ENCODE measurements around the gene MCRIP1. TPM values are rescaled to one million over a fixed set of nuclear protein-coding genes. Genes with fewer than 3 reads are reported as not detected.

MCRIP1 gene
- total and polyA plus RNA-seq, 2 of the 13 experiments (the other 11 are each of a cell fraction or from before 2014, with no cell fraction given): 79.7 to 84.9 TPM

GRCh38 chr17:81833160-81833920 is at the start of gene MCRIP1 (continued):
- TF ChIP-seq ERF (CRISPR knock-in tag; IDR thresholded peaks at IDR 0.05): peak; percentile 86
- TF ChIP-seq PLSCR1 (CRISPR knock-in tag; IDR thresholded peaks at IDR 0.05; ENCODE audit: borderline replicate concordance): no peak
- TF ChIP-seq MYPOP (CRISPR knock-in tag; IDR thresholded peaks at IDR 0.05): peak; percentile 78; the same call in 1 of the 2 replicates
- 0 out of 2 replicates have a peak, but pooled peaks have one; percentile 3 for TF ChIP-seq ZNF713 (CRISPR knock-in tag; IDR thresholded peaks at IDR 0.05)
- TF ChIP-seq E2F5 (CRISPR knock-in tag; conservative IDR thresholded peaks at IDR 0.05): no peak; the same call in 1 of the 2 replicates
- no peak; the same call in 1 of the 2 replicates for TF ChIP-seq ZNF570 (CRISPR knock-in tag; IDR thresholded peaks at IDR 0.05; ENCODE audit: borderline replicate concordance)
- no peak for TF ChIP-seq GPBP1L1 (CRISPR knock-in tag; IDR thresholded peaks at IDR 0.05)
- peak; percentile 41; the same call in 1 of the 2 replicates for TF ChIP-seq SIN3A (IDR thresholded peaks at IDR 0.05; ENCODE audit: borderline replicate concordance, low read depth, low read length)
- TF ChIP-seq ZNF503 (CRISPR knock-in tag; IDR thresholded peaks at IDR 0.05): 0 out of 2 replicates have a peak, but pooled peaks have one; percentile 78
- TF ChIP-seq XBP1 (CRISPR knock-in tag; IDR thresholded peaks at IDR 0.05): peak; percentile 74
- peak; percentile 80 for TF ChIP-seq ARNT2 (CRISPR knock-in tag; IDR thresholded peaks at IDR 0.05; ENCODE audit: low read depth)
- peak; percentile 83; the same call in 1 of the 2 replicates for TF ChIP-seq ZNF318 (CRISPR knock-in tag; IDR thresholded peaks at IDR 0.05)
- TF ChIP-seq FOSL1 (CRISPR knock-in tag; IDR thresholded peaks at IDR 0.05; ENCODE audit: borderline replicate concordance): 0 out of 2 replicates have a peak, but pooled peaks have one; percentile 26
